Fibroblast of lung (primary cell): ENCODE results near the gene GNL2. TPM values are rescaled to one million over a fixed set of nuclear protein-coding genes. Genes with fewer than 3 reads are reported as not detected.
"Not testable (repeated sequence)": the region's sequence is repeated elsewhere in the genome, so short reads cannot be mapped to it uniquely, and the experiment has no call there.

Experiments used
- DNase-seq, 2 donors: peaks; one replicate each; pipeline versions ENCODE4 v3.0.0 to v3.0.0-alpha.2; 2010; ENCODE audit warnings: low read depth in 2 of 2
- H2AFZ ChIP-seq: 2 replicates; pipeline ENCODE4 v1.5.1; 2012; ENCODE audit warnings: low read length, control low read depth, inconsistent platforms
- H3K27ac ChIP-seq: 2 replicates; pipeline ENCODE4 v1.5.1; 2011; ENCODE audit warnings: low read length, control low read depth; ENCODE audit not compliant: insufficient read depth
- H3K27me3 ChIP-seq: 2 replicates; pipeline ENCODE4 v1.5.1; 2011; ENCODE audit warnings: mild to moderate bottlenecking, low read length; ENCODE audit not compliant: control insufficient read depth, insufficient read depth
- H3K36me3 ChIP-seq: 2 replicates; pipeline ENCODE4 v1.5.1; 2011; ENCODE audit warnings: low read length; ENCODE audit not compliant: control insufficient read depth, insufficient read depth
- H3K4me1 ChIP-seq: 2 replicates; pipeline ENCODE4 v1.5.1; 2011; ENCODE audit warnings: low read length; ENCODE audit not compliant: control insufficient read depth, insufficient read depth; ENCODE audit errors: extremely low read depth
- H3K4me2 ChIP-seq: 2 replicates; pipeline ENCODE4 v1.5.1; 2011; ENCODE audit warnings: low read length, control low read depth; ENCODE audit not compliant: insufficient read depth; ENCODE audit errors: extremely low read depth
- H3K4me3 ChIP-seq, 4 experiments: fragments of 200-600 bp in 1 of 4; sonication (generic) in 1 of 4; replicated peaks in 1 of 4; 2 replicates each; pipeline ENCODE4 v1.5.1; 2011 to 2016; ENCODE audit warnings: low read length in 4 of 4, low read depth in 3 of 4, mild to moderate bottlenecking in 3 of 4, control low read depth in 2 of 4, inconsistent platforms in 1 of 4, mixed read lengths in 1 of 4; ENCODE audit not compliant: insufficient read depth in 1 of 4; ENCODE audit errors: control extremely low read depth in 1 of 4
- H3K79me2 ChIP-seq: 2 replicates; pipeline ENCODE4 v1.5.1; 2012; ENCODE audit warnings: mild to moderate bottlenecking, low read length, inconsistent platforms; ENCODE audit not compliant: control insufficient read depth, insufficient read depth
- H3K9ac ChIP-seq: 2 replicates; pipeline ENCODE4 v1.5.1; 2011; ENCODE audit warnings: mild to moderate bottlenecking, low read length, control low read depth; ENCODE audit not compliant: insufficient read depth
- H3K9me3 ChIP-seq: 2 replicates; pipeline ENCODE4 v1.5.1; 2012; ENCODE audit warnings: low read depth, low read length; ENCODE audit not compliant: control insufficient read depth, insufficient read depth
- H4K20me1 ChIP-seq: 2 replicates; pipeline ENCODE4 v1.5.1; 2011; ENCODE audit warnings: low read length; ENCODE audit not compliant: control insufficient read depth, insufficient read depth; ENCODE audit errors: extremely low read depth
- CTCF ChIP-seq, 2 donors: IDR thresholded peaks in 1 of 2; conservative IDR thresholded peaks in 1 of 2; 1 replicate in 1 of 2; 2 replicates in 1 of 2; pipeline ENCODE4 v1.5.1; 2011 to 2012; ENCODE audit warnings: low read length in 2 of 2, control low read depth in 1 of 2, inconsistent platforms in 1 of 2, low read depth in 1 of 2, mild to moderate bottlenecking in 1 of 2
- EZH2 ChIP-seq: IDR thresholded peaks from 2 replicates; pipeline ENCODE4 v1.5.1; 2012; ENCODE audit warnings: low read length, control low read depth, mild to moderate bottlenecking; ENCODE audit errors: missing control alignments
- polyA plus RNA-seq, 2 donors: library from polyadenylated mRNA; depleted of rRNA in 1 of 2; stranded (reverse) in 1 of 2; unstranded in 1 of 2; fragments of >200 nt; gene quantifications; 2 replicates each; pipeline ENCODE4 v1.2.1, GENCODE V29; 2011 to 2012; ENCODE audit warnings: missing spikeins in 1 of 2
- total RNA-seq: library from RNA; depleted of rRNA; stranded (reverse); fragments of >200 nt; gene quantifications from 2 replicates; pipeline ENCODE4 v1.2.1, GENCODE V29; 2014

Gene GNL2
- total and polyA plus RNA-seq, 2 donors (not counting 1 experiment from before 2014, with no cell fraction given): 50.0 to 73.3 TPM

GRCh38 chr1:37533317-37534093 is 62.2 kb downstream of the GNL2 start:
- no peaks in the 10 kb centered on the region for H3K79me2 ChIP-seq
- no peak overlapping the region for H2AFZ ChIP-seq
- H4K20me1 ChIP-seq: no peaks in the 10 kb centered on the region
- H3K4me3 ChIP-seq: no peak overlapping the region
- H3K36me3 ChIP-seq: peaks cover 2% of the 10 kb centered on the region
- no peaks in the 10 kb centered on the region for H3K9me3 ChIP-seq
- peak overlapping the region; percentile 6 for H3K27ac ChIP-seq
- no peak for DNase-seq
- no peak overlapping the region for H3K9ac ChIP-seq
- H3K4me2 ChIP-seq: no peak overlapping the region
- peaks cover 2% of the 10 kb centered on the region for H3K4me1 ChIP-seq
- TF ChIP-seq CTCF (conservative IDR thresholded peaks at IDR 0.05 in 1 of 2, IDR thresholded peaks at IDR 0.05 in 1 of 2; ENCODE audit: low read depth in 1 of 2, low read length in 2 of 2): no peak
- no peak for TF ChIP-seq EZH2
- H3K27me3 ChIP-seq: no peaks in the 10 kb centered on the region

GRCh38 chr1:37532418-37533156 is 63.1 kb downstream of the GNL2 start:
- H3K4me3 ChIP-seq, H4K20me1 ChIP-seq: not testable (repeated sequence)

DNA sequence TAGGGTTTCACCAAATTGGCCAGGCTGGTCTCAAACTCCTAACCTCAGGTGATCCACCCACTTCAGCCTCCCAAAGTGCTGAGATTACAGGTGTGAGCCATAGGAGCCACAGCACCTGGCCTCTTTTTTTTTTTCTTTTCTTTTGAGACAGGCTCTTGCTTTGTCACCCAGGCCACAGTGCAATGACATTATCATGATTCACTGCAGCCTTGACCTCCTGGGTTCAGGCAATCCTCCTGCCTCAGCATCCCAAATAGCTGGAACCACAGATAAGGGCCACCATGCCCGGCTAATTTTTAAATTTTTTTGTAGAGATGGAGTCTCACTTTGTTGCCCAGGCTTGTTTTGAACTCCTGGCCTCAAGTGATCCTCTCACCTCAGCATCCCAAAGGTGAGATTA is 65.8 kb downstream of the GNL2 start:
- H3K79me2 ChIP-seq, H3K36me3 ChIP-seq, H3K27ac ChIP-seq, DNase-seq, H3K9me3 ChIP-seq, H3K4me2 ChIP-seq, H3K4me1 ChIP-seq, H3K27me3 ChIP-seq, H4K20me1 ChIP-seq, H3K9ac ChIP-seq, H3K4me3 ChIP-seq, H2AFZ ChIP-seq: not testable (repeated sequence)

More at GRCh38 chr1:37532418-37533156, 63.1 kb downstream of the GNL2 start:
- not testable (repeated sequence) for H3K36me3 ChIP-seq, H3K4me2 ChIP-seq, H3K27me3 ChIP-seq, H3K9ac ChIP-seq, H3K27ac ChIP-seq, H3K4me1 ChIP-seq, H2AFZ ChIP-seq, H3K9me3 ChIP-seq, H3K79me2 ChIP-seq, DNase-seq

DNA sequence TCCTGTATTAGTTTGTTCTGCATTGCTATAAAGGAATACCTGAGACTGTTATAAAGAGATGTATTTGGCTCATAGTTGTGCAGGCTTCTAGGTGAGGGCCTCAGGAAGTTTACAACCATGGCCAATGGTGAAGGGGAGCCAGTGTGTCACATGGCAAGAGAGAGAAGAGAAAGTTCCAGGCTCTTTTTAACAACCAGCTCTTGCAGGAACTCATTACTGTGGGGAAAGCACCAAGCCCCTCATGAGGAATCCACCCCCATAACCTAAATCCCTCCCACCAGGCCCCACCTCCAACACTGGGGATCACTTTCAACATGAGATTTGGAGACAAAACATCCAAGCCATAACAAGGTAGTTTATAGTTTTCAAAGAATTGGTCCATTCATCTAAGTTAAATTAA is 76.1 kb downstream of the GNL2 start:
- Histone ChIP-seq H3K9me3 (no peaks in the 10 kb centered on the region), H4K20me1 (no peaks in the 10 kb centered on the region), H3K79me2 (no peaks in the 10 kb centered on the region), H3K27me3 (no peaks in the 10 kb centered on the region), H3K27ac (no peak overlapping the region), H3K36me3 (no peaks in the 10 kb centered on the region), H3K4me1 (no peaks in the 10 kb centered on the region), H3K4me3 (no peak overlapping the region), H2AFZ (no peak overlapping the region), H3K9ac (no peak overlapping the region), H3K4me2 (no peak overlapping the region)
- no peak for TF ChIP-seq CTCF (conservative IDR thresholded peaks at IDR 0.05 in 1 of 2, IDR thresholded peaks at IDR 0.05 in 1 of 2; ENCODE audit: low read depth in 1 of 2, low read length in 2 of 2)
- no peak for TF ChIP-seq EZH2
- DNase-seq: no peak

- not testable (repeated sequence) for DNase-seq, H3K27ac ChIP-seq, H2AFZ ChIP-seq, H3K9ac ChIP-seq, H3K36me3 ChIP-seq, H3K4me2 ChIP-seq, H3K4me1 ChIP-seq, H4K20me1 ChIP-seq, H3K9me3 ChIP-seq, H3K27me3 ChIP-seq, H3K4me3 ChIP-seq, H3K79me2 ChIP-seq
Observed at GRCh38 chr1:37518929-37519328, 76.8 kb downstream of the GNL2 start.
